ENCODE data around the gene DIRAS2. TPM values are rescaled to one million over a fixed set of nuclear protein-coding genes. Genes with fewer than 3 reads are reported as not detected.

The DIRAS2 gene
- total and polyA plus RNA-seq, 2 donors (not counting 1 experiment from before 2014, with no cell fraction given), result not detected

DNA sequence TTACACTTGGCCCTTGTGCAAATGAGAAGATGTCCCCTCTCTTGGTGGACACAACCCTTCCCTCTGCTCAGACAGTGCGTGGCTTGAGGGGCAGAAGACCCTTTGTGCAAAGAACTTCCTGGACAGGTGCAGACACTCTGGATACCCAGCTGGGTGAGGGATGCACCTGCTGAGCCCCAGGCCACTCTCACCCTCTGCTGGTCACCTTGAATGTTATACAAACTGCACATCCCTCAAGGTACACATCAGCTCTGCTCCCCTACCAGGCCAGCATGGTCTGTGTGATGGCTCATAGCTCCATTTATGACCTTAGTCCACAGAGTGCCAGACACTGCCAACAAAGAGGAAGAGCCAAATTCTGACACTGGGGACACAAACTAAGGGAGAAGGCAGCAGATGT is 3.1 kb upstream of the DIRAS2 start:
- Histone ChIP-seq H3K9ac (ENCODE audit: low read length) (no peak overlapping the region), H3K4me3 (ENCODE audit: control extremely low read depth in 1 of 5, extremely low read depth in 1 of 5, insufficient read depth in 1 of 5, low read depth in 2 of 5, low read length in 4 of 5) (no peak overlapping the region), H3K79me2 (ENCODE audit: control insufficient read depth, insufficient read depth, low read length) (no peaks in the 10 kb centered on the region), H3K27ac (ENCODE audit: low read length in 2 of 2) (no peak overlapping the region), H3K4me2 (replicated peaks; ENCODE audit: low read depth, low read length, poor library complexity, severe bottlenecking) (no peak overlapping the region), H3K36me3 (replicated peaks in 1 of 2; ENCODE audit: control extremely low read depth in 1 of 2, control insufficient read depth in 1 of 2, extremely low read depth in 1 of 2, insufficient read depth in 2 of 2, low read length in 1 of 2) (no peaks in the 10 kb centered on the region), H3K9me3 (ENCODE audit: control extremely low read depth in 1 of 3, control insufficient read depth in 2 of 3, insufficient read depth in 1 of 3, low read length in 2 of 3) (peaks cover 0 to 8% (median 3%) of the 10 kb centered on the region in 3 donors), H3K4me1 (ENCODE audit: control insufficient read depth in 2 of 2, insufficient read depth in 2 of 2, low read length in 2 of 2) (peaks cover 4 to 10% of the 10 kb centered on the region in 2 donors), H3K27me3 (replicated peaks in 1 of 4; ENCODE audit: control extremely low read depth in 1 of 4, control insufficient read depth in 3 of 4, insufficient read depth in 4 of 4, low read length in 3 of 4) (peaks cover 0 to 52% (median 42%) of the 10 kb centered on the region in 4 experiments), H4K20me1 (ENCODE audit: control insufficient read depth, insufficient read depth, low read length, poor library complexity, severe bottlenecking) (no peaks in the 10 kb centered on the region), H2AFZ (ENCODE audit: insufficient read depth, low read depth, low read length, poor library complexity, severe bottlenecking) (no peak overlapping the region)
- Mint-ChIP-seq H3K27ac (no peak overlapping the region), H3K4me3 (no peak overlapping the region), H3K4me1 (peaks cover 10% of the 10 kb centered on the region), H3K9me3 (ENCODE audit: insufficient read depth) (peaks cover 3% of the 10 kb centered on the region), H3K27me3 (peaks cover 70% of the 10 kb centered on the region)
- DNase-seq (no peak), ATAC-seq (ENCODE audit: low read depth) (no peak)
- WGBS (ENCODE audit: insufficient coverage), result 73% methylated on average over 1 of the region's 1 CpG
- POLR2A ChIA-PET, result no interaction called here
- CTCF ChIA-PET, result interaction anchor here (0.6 kb wide), 1 partner anchor 48 kb away, joined by 4 read pairs; no protein-coding TSS in a partner anchor
- intact Hi-C loops (cut with micrococcal nuclease), result no loop called here
- TF ChIP-seq, protein P1, sequence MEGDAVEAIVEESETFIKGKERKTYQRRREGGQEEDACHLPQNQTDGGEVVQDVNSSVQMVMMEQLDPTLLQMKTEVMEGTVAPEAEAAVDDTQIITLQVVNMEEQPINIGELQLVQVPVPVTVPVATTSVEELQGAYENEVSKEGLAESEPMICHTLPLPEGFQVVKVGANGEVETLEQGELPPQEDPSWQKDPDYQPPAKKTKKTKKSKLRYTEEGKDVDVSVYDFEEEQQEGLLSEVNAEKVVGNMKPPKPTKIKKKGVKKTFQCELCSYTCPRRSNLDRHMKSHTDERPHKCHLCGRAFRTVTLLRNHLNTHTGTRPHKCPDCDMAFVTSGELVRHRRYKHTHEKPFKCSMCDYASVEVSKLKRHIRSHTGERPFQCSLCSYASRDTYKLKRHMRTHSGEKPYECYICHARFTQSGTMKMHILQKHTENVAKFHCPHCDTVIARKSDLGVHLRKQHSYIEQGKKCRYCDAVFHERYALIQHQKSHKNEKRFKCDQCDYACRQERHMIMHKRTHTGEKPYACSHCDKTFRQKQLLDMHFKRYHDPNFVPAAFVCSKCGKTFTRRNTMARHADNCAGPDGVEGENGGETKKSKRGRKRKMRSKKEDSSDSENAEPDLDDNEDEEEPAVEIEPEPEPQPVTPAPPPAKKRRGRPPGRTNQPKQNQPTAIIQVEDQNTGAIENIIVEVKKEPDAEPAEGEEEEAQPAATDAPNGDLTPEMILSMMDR (IDR thresholded peaks at IDR 0.05), result no peak
- TF ChIP-seq EZH2 (IDR thresholded peaks at IDR 0.05; ENCODE audit: borderline replicate concordance, insufficient read depth, low read depth, low read length, poor library complexity, severe bottlenecking), result no peak

DNA sequence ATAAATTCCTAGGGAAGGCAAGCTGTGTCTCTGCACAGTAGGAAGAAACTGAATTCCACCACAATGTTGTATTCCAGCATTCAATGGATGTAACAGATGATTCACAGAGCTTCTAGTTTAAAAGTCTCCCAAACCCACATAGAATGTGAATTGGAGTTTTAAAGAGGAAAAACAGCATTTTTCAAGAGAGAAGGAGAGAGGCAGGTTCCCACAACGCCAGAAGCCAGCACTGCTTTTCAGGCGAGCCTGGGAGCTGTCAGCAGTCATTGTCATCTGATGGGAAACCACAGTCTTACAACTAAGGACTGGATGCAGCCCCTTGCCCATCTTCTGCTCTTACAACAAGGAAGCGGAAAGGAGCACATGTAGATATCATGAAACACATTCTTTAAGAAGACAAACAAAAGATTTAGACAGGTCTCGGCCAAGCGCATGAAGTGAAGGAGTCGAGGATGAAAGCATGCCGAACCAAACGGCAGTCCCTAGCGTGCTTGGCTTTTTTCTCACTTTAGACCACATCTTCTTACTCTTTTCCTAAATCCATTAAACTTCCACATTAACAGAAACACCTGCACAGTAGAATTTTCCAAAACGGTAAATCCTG is 638 bp downstream of the DIRAS2 start:
- peak overlapping the region; percentile 80 for H3K4me3 Mint-ChIP-seq
- peaks cover 10% of the 10 kb centered on the region for H3K4me1 Mint-ChIP-seq
- ChIA-PET POLR2A (no interaction called here), CTCF (no interaction called here)
- no peaks in the 10 kb centered on the region for H3K9me3 ChIP-seq (ENCODE audit: control extremely low read depth in 1 of 3, control insufficient read depth in 2 of 3, insufficient read depth in 1 of 3, low read length in 2 of 3)
- H2AFZ ChIP-seq (ENCODE audit: insufficient read depth, low read depth, low read length, poor library complexity, severe bottlenecking), result peak overlapping the region; percentile 73
- H3K9me3 Mint-ChIP-seq (ENCODE audit: insufficient read depth), result no peaks in the 10 kb centered on the region
- H3K4me1 ChIP-seq (ENCODE audit: control insufficient read depth in 2 of 2, insufficient read depth in 2 of 2, low read length in 2 of 2), result peaks cover 4 to 10% of the 10 kb centered on the region in 2 donors
- no peaks in the 10 kb centered on the region for H3K36me3 ChIP-seq (replicated peaks in 1 of 2; ENCODE audit: control extremely low read depth in 1 of 2, control insufficient read depth in 1 of 2, extremely low read depth in 1 of 2, insufficient read depth in 2 of 2, low read length in 1 of 2)
- H4K20me1 ChIP-seq (ENCODE audit: control insufficient read depth, insufficient read depth, low read length, poor library complexity, severe bottlenecking), result no peaks in the 10 kb centered on the region
- TF ChIP-seq, protein P1 (IDR thresholded peaks at IDR 0.05), result no peak
- TF ChIP-seq EZH2 (IDR thresholded peaks at IDR 0.05; ENCODE audit: borderline replicate concordance, insufficient read depth, low read depth, low read length, poor library complexity, severe bottlenecking), result no peak
- no peak overlapping the region for H3K27ac ChIP-seq (ENCODE audit: low read length in 2 of 2)
- H3K9ac ChIP-seq (ENCODE audit: low read length), result peak overlapping the region; percentile 55
- no peak overlapping the region for H3K27ac Mint-ChIP-seq
- peak overlapping the region; percentile 64 for H3K4me2 ChIP-seq (replicated peaks; ENCODE audit: low read depth, low read length, poor library complexity, severe bottlenecking)
- peaks cover 66% of the 10 kb centered on the region for H3K27me3 Mint-ChIP-seq
- H3K79me2 ChIP-seq (ENCODE audit: control insufficient read depth, insufficient read depth, low read length), result no peaks in the 10 kb centered on the region
- intact Hi-C loops (cut with micrococcal nuclease), result loop anchor here (5.0 kb wide), 1 partner anchor 500 kb away; no protein-coding TSS in a partner anchor
- no peak overlapping the region for H3K4me3 ChIP-seq (ENCODE audit: control extremely low read depth in 1 of 5, extremely low read depth in 1 of 5, insufficient read depth in 1 of 5, low read depth in 2 of 5, low read length in 4 of 5)
- no peak for DNase-seq
- no peak for ATAC-seq (ENCODE audit: low read depth)
- WGBS (ENCODE audit: insufficient coverage), result 51% methylated on average over 4 of the region's 10 CpGs
- peaks cover 0 to 34% (median 27%) of the 10 kb centered on the region in 4 experiments for H3K27me3 ChIP-seq (replicated peaks in 1 of 4; ENCODE audit: control extremely low read depth in 1 of 4, control insufficient read depth in 3 of 4, insufficient read depth in 4 of 4, low read length in 3 of 4)
